MCF 10A (cell line): Measurements from ENCODE around the gene PPP2R2B. TPM values are rescaled to one million over a fixed set of nuclear protein-coding genes. Genes with fewer than 3 reads are reported as not detected.

Experiments
- BruUV-seq: library from RNA; stranded (reverse); fragments of 400-500 nt; replicated peaks from 2 replicates; lab custom pipeline; 2021; lab: Mats Ljungman, UMichigan
- CTCF ChIA-PET: fragments of 300-600 bp; sonication (Branson Sonifier 250); formaldehyde crosslinking; extraction: SDS; loops from one replicate; lab custom pipeline; 2021; ENCODE audit warnings: antibody characterized with exemption, inconsistent platforms; lab: Yijun Ruan, JAX
- POLR2A ChIA-PET: fragments of 300-600, 350-650 bp; sonication (Branson Sonifier 250); formaldehyde crosslinking; extraction: SDS; loops from one replicate; lab custom pipeline; 2020; ENCODE audit warnings: antibody characterized with exemption, inconsistent platforms; lab: Yijun Ruan, JAX
- DNase-seq: peaks from one replicate; pipeline ENCODE4 v3.0.0-alpha.2; 2018; ENCODE audit not compliant: unreplicated experiment
- H3K27ac Mint-ChIP-seq: one replicate; pipeline ENCODE4 v1.8.0; 2022; ENCODE audit warnings: mild to moderate bottlenecking, low read depth, mixed read lengths; ENCODE audit not compliant: unreplicated experiment
- H3K27me3 Mint-ChIP-seq: one replicate; pipeline ENCODE4 v1.8.0; 2022; ENCODE audit warnings: mixed read lengths; ENCODE audit not compliant: insufficient read depth, unreplicated experiment
- H3K36me3 Mint-ChIP-seq: one replicate; pipeline ENCODE4 v1.8.0; 2022; ENCODE audit warnings: mild to moderate bottlenecking, moderate library complexity, mixed read lengths; ENCODE audit not compliant: insufficient read depth, unreplicated experiment
- H3K4me1 Mint-ChIP-seq: one replicate; pipeline ENCODE4 v1.8.0; 2022; ENCODE audit warnings: mixed read lengths; ENCODE audit not compliant: insufficient read depth, unreplicated experiment
- H3K4me3 Mint-ChIP-seq: one replicate; pipeline ENCODE4 v1.8.0; 2022; ENCODE audit warnings: mild to moderate bottlenecking, moderate library complexity, mixed read lengths; ENCODE audit not compliant: unreplicated experiment
- H3K9me3 Mint-ChIP-seq: one replicate; pipeline ENCODE4 v1.8.0; 2022; ENCODE audit warnings: mixed read lengths; ENCODE audit not compliant: unreplicated experiment
- CTCF ChIP-seq: fragments of 200-600 bp; IDR thresholded peaks from one replicate; pipeline ENCODE4 v1.8.0; 2022; ENCODE audit warnings: antibody characterized with exemption, mild to moderate bottlenecking; ENCODE audit not compliant: unreplicated experiment
- intact Hi-C: fragments of 100-400 bp; cut with micrococcal nuclease; formaldehyde crosslinking; loops from 2 replicates; pipeline ENCODE4 v1.14.1; 2022
- total RNA-seq: library from RNA; stranded (reverse); gene quantifications from 2 replicates; pipeline ENCODE4 v1.2.3, GENCODE V29; 2022

The PPP2R2B gene
- total RNA-seq, 1 experiment from 2014 or later: 0.54 TPM

- no peak for TF ChIP-seq CTCF
- H3K27ac Mint-ChIP-seq: no peak overlapping the region
- peaks cover 9% of the 10 kb centered on the region for H3K4me1 Mint-ChIP-seq
- ChIA-PET POLR2A (no interaction called here), CTCF (interaction anchor here (0.9 to 1.6 kb wide), 3 partner anchors 13 to 339 kb away, joined by 3 to 5 read pairs (median 4); no protein-coding TSS in a partner anchor)
- no peak overlapping the region for H3K4me3 Mint-ChIP-seq
- no peak for DNase-seq
- H3K27me3 Mint-ChIP-seq: peaks cover 27% of the 10 kb centered on the region
- no TSS peak for BruUV-seq
- no peaks in the 10 kb centered on the region for H3K9me3 Mint-ChIP-seq
- no peaks in the 10 kb centered on the region for H3K36me3 Mint-ChIP-seq
- intact Hi-C loops: no loop called here
Measured at GRCh38 chr5:146880966-146881365, 2.4 kb upstream of the PPP2R2B start.

GRCh38 chr5:146877783-146878475, 628 bp downstream of the PPP2R2B start:
- no peaks in the 10 kb centered on the region for H3K36me3 Mint-ChIP-seq
- peak overlapping the region; percentile 66 for H3K4me3 Mint-ChIP-seq
- H3K9me3 Mint-ChIP-seq: no peaks in the 10 kb centered on the region
- no peak for TF ChIP-seq CTCF
- H3K4me1 Mint-ChIP-seq: peaks cover under 1% of the 10 kb centered on the region
- no peak for DNase-seq
- POLR2A ChIA-PET: no interaction called here
- intact Hi-C loops: no loop called here
- CTCF ChIA-PET: interaction anchor here (0.6 kb wide), 1 partner anchor 43 kb away, joined by 3 read pairs; no protein-coding TSS in a partner anchor
- no peak overlapping the region for H3K27ac Mint-ChIP-seq
- H3K27me3 Mint-ChIP-seq: peaks cover 54% of the 10 kb centered on the region
- no TSS peak for BruUV-seq

- Mint-ChIP-seq H3K4me1 (no peaks in the 10 kb centered on the region), H3K27me3 (peaks cover 58% of the 10 kb centered on the region), H3K4me3 (peak overlapping the region; percentile 66), H3K9me3 (no peaks in the 10 kb centered on the region), H3K27ac (no peak overlapping the region), H3K36me3 (no peaks in the 10 kb centered on the region)
- ChIA-PET POLR2A (no interaction called here), CTCF (no interaction called here)
- no TSS peak for BruUV-seq
- intact Hi-C loops: no loop called here
- TF ChIP-seq CTCF: no peak
- no peak for DNase-seq
Measured at GRCh38 chr5:146877178-146877681, 1.3 kb downstream of the PPP2R2B start.

GRCh38 chr5:146873186-146873917, 5.2 kb downstream of the PPP2R2B start:
- Mint-ChIP-seq H3K4me3 (no peak overlapping the region), H3K27me3 (peaks cover 36% of the 10 kb centered on the region), H3K4me1 (no peaks in the 10 kb centered on the region), H3K27ac (no peak overlapping the region), H3K36me3 (no peaks in the 10 kb centered on the region), H3K9me3 (no peaks in the 10 kb centered on the region)
- intact Hi-C loops: no loop called here
- no TSS peak for BruUV-seq
- TF ChIP-seq CTCF: no peak
- no peak for DNase-seq
- CTCF ChIA-PET: interaction anchor here (0.6 kb wide), 1 partner anchor 648 kb away, joined by 3 read pairs; no protein-coding TSS in a partner anchor
- POLR2A ChIA-PET: no interaction called here
